ENCODE results near the gene CRELD2.

CRELD2 gene, protein sequence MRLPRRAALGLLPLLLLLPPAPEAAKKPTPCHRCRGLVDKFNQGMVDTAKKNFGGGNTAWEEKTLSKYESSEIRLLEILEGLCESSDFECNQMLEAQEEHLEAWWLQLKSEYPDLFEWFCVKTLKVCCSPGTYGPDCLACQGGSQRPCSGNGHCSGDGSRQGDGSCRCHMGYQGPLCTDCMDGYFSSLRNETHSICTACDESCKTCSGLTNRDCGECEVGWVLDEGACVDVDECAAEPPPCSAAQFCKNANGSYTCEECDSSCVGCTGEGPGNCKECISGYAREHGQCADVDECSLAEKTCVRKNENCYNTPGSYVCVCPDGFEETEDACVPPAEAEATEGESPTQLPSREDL

GRCh38 chr22:49917974-49918910 is at the start of gene CRELD2, which contains the start of gene ALG12:
TSS of gene CRELD2 (plus strand) at chr22:49918634. CDS start at chr22:49918770, 136 bp downstream.
TSS of gene ALG12 (minus strand) at chr22:49918438. CDS start at chr22:49913765, 4,673 bp downstream.
- no peaks in the 10 kb centered on the region for H3K27me3 ChIP-seq (ENCODE audit: low read length)
- H3K36me3 ChIP-seq (ENCODE audit: low read length), result no peaks in the 10 kb centered on the region
- H3F3A ChIP-seq (ENCODE audit: insufficient read depth), result no peaks in the 10 kb centered on the region
- peaks cover 14% of the 10 kb centered on the region for H3K79me2 ChIP-seq (ENCODE audit: insufficient read depth, low read length)
- peak within 1 kb of the TSS; percentile 82 for H2AFZ ChIP-seq (ENCODE audit: low read depth, low read length, severe bottlenecking)
- peak within 1 kb of the TSS; percentile 93 for H3K4me3 ChIP-seq (ENCODE audit: insufficient read depth, low read length, poor library complexity, severe bottlenecking)
- H3K9me3 ChIP-seq (ENCODE audit: insufficient read depth, low read length), result no peaks in the 10 kb centered on the region
- H3K27ac ChIP-seq (ENCODE audit: low read depth, low read length), result peak within 1 kb of the TSS; percentile 73
- H3K9ac ChIP-seq (ENCODE audit: low read length), result peak within 1 kb of the TSS; percentile 85
- TF ChIP-seq EZH2phosphoT487 (conservative IDR thresholded peaks at IDR 0.05; ENCODE audit: low read length) (no peak), CTCF (IDR thresholded peaks at IDR 0.05; ENCODE audit: insufficient read depth, low read length, poor library complexity, severe bottlenecking) (no peak)
- H3K9me2 ChIP-seq (replicated peaks; ENCODE audit: insufficient read depth, low read length), result no peaks in the 10 kb centered on the region
- no peaks in the 10 kb centered on the region for H4K20me1 ChIP-seq (ENCODE audit: low read depth, low read length)
- peak within 1 kb of the TSS; percentile 99 for H3K4me2 ChIP-seq (ENCODE audit: low read depth, low read length, poor library complexity, severe bottlenecking)

DNA sequence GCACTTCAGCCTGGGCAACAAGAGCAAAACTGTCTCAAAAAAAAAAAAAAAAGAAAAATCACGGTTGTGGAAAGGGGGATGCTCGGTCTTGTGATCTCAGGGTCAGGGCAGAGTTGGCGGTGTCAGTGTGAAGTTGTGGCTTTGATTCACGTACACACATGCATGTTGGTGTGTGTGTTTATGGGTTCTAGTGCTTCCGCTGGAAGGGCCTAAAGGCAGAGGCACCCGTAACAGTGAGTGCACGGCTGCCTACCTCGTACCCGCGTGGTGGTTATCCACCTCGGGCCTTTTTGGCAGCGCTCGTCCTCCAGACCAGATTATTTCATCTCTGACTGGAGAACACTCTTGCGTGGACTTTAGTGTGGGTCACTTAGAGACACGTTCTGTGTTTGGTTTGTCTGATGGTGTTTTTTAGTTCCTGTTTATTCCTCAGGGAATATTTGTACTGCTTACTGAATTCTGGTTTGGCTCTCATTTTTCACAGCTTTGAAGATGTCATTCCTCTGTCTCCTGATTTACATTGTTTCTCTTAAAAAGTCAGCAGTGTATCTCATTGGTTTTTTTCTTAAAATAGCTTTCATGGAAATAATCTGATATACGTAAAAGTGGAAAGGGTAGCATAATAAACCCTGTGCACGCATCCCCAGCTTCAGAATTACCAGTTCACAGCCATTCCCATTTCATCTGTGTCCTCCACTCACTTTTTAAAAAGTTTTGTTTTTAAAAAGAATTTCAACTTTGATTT is 49.2 kb upstream of the CRELD2 start:
- no peaks in the 10 kb centered on the region for H3K9me2 ChIP-seq (replicated peaks; ENCODE audit: insufficient read depth, low read length)
- no peak overlapping the region for H3K27ac ChIP-seq (ENCODE audit: low read depth, low read length)
- H3K79me2 ChIP-seq (ENCODE audit: insufficient read depth, low read length), result peaks cover 96% of the 10 kb centered on the region
- no peaks in the 10 kb centered on the region for H4K20me1 ChIP-seq (ENCODE audit: low read depth, low read length)
- H3K9me3 ChIP-seq (ENCODE audit: insufficient read depth, low read length), result no peaks in the 10 kb centered on the region
- H3F3A ChIP-seq (ENCODE audit: insufficient read depth), result peaks cover 10% of the 10 kb centered on the region; the same call in 1 of the 2 replicates
- TF ChIP-seq EZH2phosphoT487 (conservative IDR thresholded peaks at IDR 0.05; ENCODE audit: low read length), result no peak
- no peak overlapping the region for H3K4me3 ChIP-seq (ENCODE audit: insufficient read depth, low read length, poor library complexity, severe bottlenecking)
- no peak overlapping the region for H3K9ac ChIP-seq (ENCODE audit: low read length)
- peaks cover 11% of the 10 kb centered on the region; the same call in 1 of the 2 replicates for H3K36me3 ChIP-seq (ENCODE audit: low read length)
- H3K4me2 ChIP-seq (ENCODE audit: low read depth, low read length, poor library complexity, severe bottlenecking), result no peak overlapping the region
- no peaks in the 10 kb centered on the region for H3K27me3 ChIP-seq (ENCODE audit: low read length)
- H2AFZ ChIP-seq (ENCODE audit: low read depth, low read length, severe bottlenecking), result no peak overlapping the region

DNA sequence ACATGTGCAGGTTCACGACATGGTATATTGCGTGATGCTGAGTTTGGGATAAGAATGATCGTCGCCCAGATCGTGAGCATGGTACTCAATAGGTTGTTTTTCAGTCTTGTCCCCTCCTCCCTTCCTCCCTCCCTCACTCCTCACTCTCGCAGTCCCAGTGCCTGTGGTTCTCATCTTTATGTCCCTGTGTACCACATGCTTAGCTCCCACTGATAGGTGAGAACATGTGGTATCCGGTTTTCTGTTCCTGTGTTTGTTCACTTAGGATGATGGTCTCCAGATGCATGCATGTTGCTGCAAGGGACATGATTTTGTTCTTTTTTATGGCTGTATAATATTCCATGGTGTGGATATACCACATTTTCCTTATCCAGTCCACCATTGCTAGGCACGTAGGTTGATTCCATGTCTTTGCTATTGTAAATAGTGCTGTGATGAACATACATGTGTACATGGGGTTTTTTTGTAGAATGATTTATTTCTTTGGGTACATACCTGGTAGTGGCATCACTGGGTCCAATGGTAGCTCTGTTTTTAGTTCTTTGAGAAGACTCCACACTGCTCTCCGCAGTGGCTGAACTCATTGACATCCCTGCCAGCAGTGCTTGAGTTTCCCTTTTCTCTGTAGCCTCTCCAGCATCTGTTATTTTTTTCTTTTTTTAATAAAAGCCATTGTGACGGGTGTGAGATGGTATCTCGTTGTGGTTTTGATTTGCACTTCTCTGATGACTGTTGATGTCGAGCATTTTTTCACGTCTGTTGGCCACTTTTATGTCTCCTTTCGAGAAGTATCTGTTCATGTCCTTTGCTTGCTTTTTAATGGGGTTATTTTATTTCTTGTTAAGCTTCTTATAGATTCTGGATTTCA is 48.4 kb upstream of the CRELD2 start:
- peaks cover 11% of the 10 kb centered on the region; the same call in 1 of the 2 replicates for H3K36me3 ChIP-seq (ENCODE audit: low read length)
- TF ChIP-seq CTCF (IDR thresholded peaks at IDR 0.05; ENCODE audit: insufficient read depth, low read length, poor library complexity, severe bottlenecking), result no peak
- peaks cover 10% of the 10 kb centered on the region; the same call in 1 of the 2 replicates for H3F3A ChIP-seq (ENCODE audit: insufficient read depth)
- no peak overlapping the region for H2AFZ ChIP-seq (ENCODE audit: low read depth, low read length, severe bottlenecking)
- no peak overlapping the region for H3K4me3 ChIP-seq (ENCODE audit: insufficient read depth, low read length, poor library complexity, severe bottlenecking)
- H3K9me2 ChIP-seq (replicated peaks; ENCODE audit: insufficient read depth, low read length), result no peaks in the 10 kb centered on the region
- H3K27me3 ChIP-seq (ENCODE audit: low read length), result no peaks in the 10 kb centered on the region
- H3K27ac ChIP-seq (ENCODE audit: low read depth, low read length), result no peak overlapping the region
- H3K9me3 ChIP-seq (ENCODE audit: insufficient read depth, low read length), result no peaks in the 10 kb centered on the region
- no peak overlapping the region for H3K4me2 ChIP-seq (ENCODE audit: low read depth, low read length, poor library complexity, severe bottlenecking)
- H4K20me1 ChIP-seq (ENCODE audit: low read depth, low read length), result no peaks in the 10 kb centered on the region
- peaks cover 94% of the 10 kb centered on the region for H3K79me2 ChIP-seq (ENCODE audit: insufficient read depth, low read length)
- no peak overlapping the region for H3K9ac ChIP-seq (ENCODE audit: low read length)

All from SU-DHL-6 (cell line).